B cell (primary cell): ENCODE measurements around the gene TRPC4AP. TPM values are rescaled to one million over a fixed set of nuclear protein-coding genes. Genes with fewer than 3 reads are reported as not detected.

ENCODE experiments used
- ATAC-seq: fragments of 200-7000 bp; cut with Tn5 transposase; one replicate; pipeline ENCODE4 v1.10.0; 2021; ENCODE audit warnings: low read depth, mild to moderate bottlenecking, moderate number of reproducible peaks, moderate library complexity
- CTCF ChIA-PET: fragments of 350-600 bp; sonication (Branson Sonifier 250); formaldehyde crosslinking; loops from one replicate; lab custom pipeline; 2021; ENCODE audit warnings: antibody characterized with exemption, inconsistent platforms; lab: Charles Lee
- POLR2A ChIA-PET: fragments of 350-600 bp; sonication (Branson Sonifier 250); formaldehyde crosslinking; loops from one replicate; lab custom pipeline; 2021; ENCODE audit warnings: antibody characterized with exemption; lab: Charles Lee
- DNase-seq: peaks from one replicate; pipeline ENCODE4 v3.0.0; 2013
- H2AFZ ChIP-seq: 2 replicates; pipeline ENCODE4 v1.6.1; 2012; ENCODE audit warnings: mild to moderate bottlenecking, low read depth, low read length; ENCODE audit not compliant: insufficient read depth, poor library complexity, severe bottlenecking
- H3K27ac ChIP-seq, 2 donors: 1 replicate in 1 of 2; 2 replicates in 1 of 2; pipeline ENCODE4 v1.5.1; 2012 to 2013; ENCODE audit warnings: low read length in 2 of 2, mild to moderate bottlenecking in 2 of 2, moderate library complexity in 1 of 2
- H3K27me3 ChIP-seq, 4 experiments: fragments of 200-600 bp in 1 of 4; sonication (generic) in 1 of 4; replicated peaks in 1 of 4; 1 replicate in 2 of 4; 2 replicates in 2 of 4; pipeline versions ENCODE4 v1.6.1 to v1.7.0; 2013 to 2016; ENCODE audit warnings: low read length in 3 of 4, mild to moderate bottlenecking in 2 of 4, mixed read lengths in 1 of 4, moderate library complexity in 1 of 4; ENCODE audit not compliant: insufficient read depth in 4 of 4, control insufficient read depth in 3 of 4; ENCODE audit errors: control extremely low read depth in 1 of 4
- H3K36me3 ChIP-seq, 2 experiments: replicated peaks in 1 of 2; 1 replicate in 1 of 2; 2 replicates in 1 of 2; pipeline versions ENCODE4 v1.6.1 to v1.7.1; 2013; ENCODE audit warnings: low read length in 1 of 2; ENCODE audit not compliant: insufficient read depth in 2 of 2, control insufficient read depth in 1 of 2; ENCODE audit errors: control extremely low read depth in 1 of 2, extremely low read depth in 1 of 2
- H3K4me1 ChIP-seq, 2 donors: fragments of 200-600 bp in 1 of 2; sonication (generic) in 1 of 2; 1 replicate in 1 of 2; 2 replicates in 1 of 2; pipeline versions ENCODE4 v1.5.1 to v1.6.1; 2013 to 2017; ENCODE audit warnings: low read length in 2 of 2; ENCODE audit not compliant: control insufficient read depth in 2 of 2, insufficient read depth in 2 of 2
- H3K4me2 ChIP-seq: replicated peaks from 2 replicates; pipeline ENCODE3; 2012; ENCODE audit warnings: mild to moderate bottlenecking, low read depth, low read length; ENCODE audit not compliant: poor library complexity, severe bottlenecking
- H3K4me3 ChIP-seq, 5 experiments: fragments of 200-600 bp in 1 of 5; sonication (generic) in 1 of 5; 1 replicate in 3 of 5; 2 replicates in 2 of 5; pipeline versions ENCODE4 v1.5.1 to v1.7.0; 2011 to 2016; ENCODE audit warnings: low read length in 4 of 5, mild to moderate bottlenecking in 4 of 5, low read depth in 2 of 5, control low read depth in 1 of 5, moderate library complexity in 1 of 5; ENCODE audit not compliant: insufficient read depth in 1 of 5; ENCODE audit errors: control extremely low read depth in 1 of 5, extremely low read depth in 1 of 5
- H3K79me2 ChIP-seq: fragments of 200-600 bp; sonication (generic); one replicate; pipeline ENCODE4 v1.6.0; 2016; ENCODE audit warnings: low read length; ENCODE audit not compliant: control insufficient read depth, insufficient read depth
- H3K9ac ChIP-seq: fragments of 200-600 bp; sonication (generic); 2 replicates; pipeline ENCODE4 v1.6.1; 2017; ENCODE audit warnings: mild to moderate bottlenecking, low read length, moderate library complexity
- H3K9me3 ChIP-seq, 3 donors: one replicate each; pipeline versions ENCODE4 v1.6.1 to v1.7.1; 2013; ENCODE audit warnings: low read length in 2 of 3; ENCODE audit not compliant: control insufficient read depth in 2 of 3, insufficient read depth in 1 of 3; ENCODE audit errors: control extremely low read depth in 1 of 3
- H4K20me1 ChIP-seq: 2 replicates; pipeline ENCODE4 v1.6.0; 2012; ENCODE audit warnings: mild to moderate bottlenecking, low read length; ENCODE audit not compliant: insufficient read depth, control insufficient read depth, poor library complexity, severe bottlenecking
- H3K27ac Mint-ChIP-seq: one replicate; pipeline ENCODE4 v1.8.0; 2021; ENCODE audit warnings: mixed read lengths
- H3K27me3 Mint-ChIP-seq: one replicate; pipeline ENCODE4 v1.8.0; 2021; ENCODE audit warnings: mixed read lengths
- H3K4me1 Mint-ChIP-seq: one replicate; pipeline ENCODE4 v1.8.0; 2021; ENCODE audit warnings: mixed read lengths
- H3K4me3 Mint-ChIP-seq: one replicate; pipeline ENCODE4 v1.8.0; 2021; ENCODE audit warnings: mixed read lengths
- H3K9me3 Mint-ChIP-seq: one replicate; pipeline ENCODE4 v1.8.0; 2022; ENCODE audit warnings: mixed read lengths; ENCODE audit not compliant: insufficient read depth
- EZH2 ChIP-seq: IDR thresholded peaks from 2 replicates; pipeline ENCODE4 v1.6.1; 2012; ENCODE audit warnings: borderline replicate concordance, low read depth, mild to moderate bottlenecking, moderate library complexity, low read length; ENCODE audit not compliant: insufficient read depth, poor library complexity, severe bottlenecking
- WGBS: methylation state at CpG from one replicate; pipeline ENCODE4 v1.1.5; 2013; ENCODE audit warnings: missing lambda C conversion rate; ENCODE audit not compliant: insufficient coverage; 5-methylcytosine and 5-hydroxymethylcytosine counted together
- intact Hi-C: fragments of 100-400 bp; cut with micrococcal nuclease; formaldehyde crosslinking; loops from one replicate; pipeline ENCODE4 v1.10.0; 2022
- polyA plus RNA-seq: library from polyadenylated mRNA; depleted of rRNA; stranded (reverse); fragments of >200 nt; gene quantifications from 2 replicates; pipeline ENCODE4 v1.2.3, GENCODE V29; 2012
- total RNA-seq, 2 donors: library from RNA; stranded (reverse); fragments of 120-200 nt in 1 of 2; gene quantifications; 1 replicate in 1 of 2; 2 replicates in 1 of 2; pipeline versions ENCODE4 v1.2.3 to v1.2.4, GENCODE V29; 2013 to 2022
- TF ChIP-seq, protein P1 (sequence below): fragments of 200-600 bp; IDR thresholded peaks from one replicate; pipeline ENCODE4 v1.8.0; 2022; ENCODE audit warnings: antibody characterized with exemption, mild to moderate bottlenecking

TRPC4AP gene
- total and polyA plus RNA-seq, 2 donors (not counting 1 experiment from before 2014, with no cell fraction given): 62.5 to 73.2 TPM

DNA sequence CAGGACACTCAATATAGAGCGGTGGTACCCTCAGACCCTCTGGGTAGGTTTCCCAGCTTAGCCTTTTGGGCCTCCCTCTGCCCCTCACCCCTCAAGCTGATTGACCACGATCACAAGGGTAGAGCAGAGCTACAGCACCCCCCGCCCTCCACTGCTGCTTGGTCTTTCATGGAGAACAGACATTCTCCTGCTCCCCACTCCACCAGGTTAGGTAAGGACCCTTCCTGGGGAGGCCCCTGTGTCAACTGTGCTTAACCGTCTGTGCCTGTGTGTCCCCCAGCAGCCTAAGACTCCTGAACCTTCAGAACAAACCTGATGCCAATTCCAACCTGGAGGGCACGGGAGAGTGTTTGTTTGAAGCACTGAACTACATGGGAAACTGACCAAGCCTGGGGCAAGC, 125.2 kb downstream of the TRPC4AP start:
- ChIA-PET CTCF (no interaction called here), POLR2A (no interaction called here)
- Histone ChIP-seq H3K79me2 (no peaks in the 10 kb centered on the region), H3K36me3 (no peaks in the 10 kb centered on the region), H3K9ac (no peak overlapping the region), H3K9me3 (no peaks in the 10 kb centered on the region), H3K4me2 (no peak overlapping the region), H3K27me3 (no peaks in the 10 kb centered on the region), H3K27ac (no peak overlapping the region), H3K4me1 (no peaks in the 10 kb centered on the region), H4K20me1 (no peaks in the 10 kb centered on the region), H3K4me3 (no peak overlapping the region), H2AFZ (no peak overlapping the region)
- no peaks in the 10 kb centered on the region for H3K9me3 Mint-ChIP-seq
- WGBS: 94% methylated on average over 4 of the region's 5 CpGs
- intact Hi-C loops: no loop called here
- no peaks in the 10 kb centered on the region for H3K4me1 Mint-ChIP-seq
- DNase-seq (no peak), ATAC-seq (no peak)
- no peak overlapping the region for H3K27ac Mint-ChIP-seq
- H3K27me3 Mint-ChIP-seq: peaks cover 5% of the 10 kb centered on the region
- TF ChIP-seq EZH2: no peak
- TF ChIP-seq, protein P1, sequence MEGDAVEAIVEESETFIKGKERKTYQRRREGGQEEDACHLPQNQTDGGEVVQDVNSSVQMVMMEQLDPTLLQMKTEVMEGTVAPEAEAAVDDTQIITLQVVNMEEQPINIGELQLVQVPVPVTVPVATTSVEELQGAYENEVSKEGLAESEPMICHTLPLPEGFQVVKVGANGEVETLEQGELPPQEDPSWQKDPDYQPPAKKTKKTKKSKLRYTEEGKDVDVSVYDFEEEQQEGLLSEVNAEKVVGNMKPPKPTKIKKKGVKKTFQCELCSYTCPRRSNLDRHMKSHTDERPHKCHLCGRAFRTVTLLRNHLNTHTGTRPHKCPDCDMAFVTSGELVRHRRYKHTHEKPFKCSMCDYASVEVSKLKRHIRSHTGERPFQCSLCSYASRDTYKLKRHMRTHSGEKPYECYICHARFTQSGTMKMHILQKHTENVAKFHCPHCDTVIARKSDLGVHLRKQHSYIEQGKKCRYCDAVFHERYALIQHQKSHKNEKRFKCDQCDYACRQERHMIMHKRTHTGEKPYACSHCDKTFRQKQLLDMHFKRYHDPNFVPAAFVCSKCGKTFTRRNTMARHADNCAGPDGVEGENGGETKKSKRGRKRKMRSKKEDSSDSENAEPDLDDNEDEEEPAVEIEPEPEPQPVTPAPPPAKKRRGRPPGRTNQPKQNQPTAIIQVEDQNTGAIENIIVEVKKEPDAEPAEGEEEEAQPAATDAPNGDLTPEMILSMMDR: no peak
- H3K4me3 Mint-ChIP-seq: no peak overlapping the region

DNA sequence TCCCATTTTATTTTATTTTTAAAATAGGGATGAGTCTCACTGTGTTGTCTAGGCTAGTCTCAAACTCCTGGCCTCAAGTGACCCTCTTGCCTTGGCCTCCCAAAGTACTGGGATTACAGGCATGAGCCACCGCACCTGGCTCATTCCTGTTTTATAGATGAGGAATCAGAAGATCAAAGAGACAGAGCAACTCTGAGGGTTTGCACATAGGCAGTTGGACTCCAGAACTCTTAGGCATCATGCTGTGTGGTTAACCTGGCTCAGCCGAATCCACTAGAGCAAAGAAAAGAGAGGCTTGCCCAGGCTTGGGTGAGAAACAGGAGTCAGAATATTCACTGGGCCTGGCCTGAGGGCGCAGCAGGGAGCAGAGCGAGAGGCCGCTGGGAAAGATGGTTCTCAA, 127.6 kb downstream of the TRPC4AP start:
- no peak overlapping the region for H3K27ac ChIP-seq
- H3K4me1 Mint-ChIP-seq: peaks cover 1% of the 10 kb centered on the region
- ChIA-PET CTCF (no interaction called here), POLR2A (no interaction called here)
- no peak overlapping the region for H3K4me3 ChIP-seq
- no peak overlapping the region for H3K4me3 Mint-ChIP-seq
- H3K27ac Mint-ChIP-seq: no peak overlapping the region
- H3K4me1 ChIP-seq: no peaks in the 10 kb centered on the region
- H3K27me3 ChIP-seq: no peaks in the 10 kb centered on the region
- H3K9me3 ChIP-seq: no peaks in the 10 kb centered on the region
- H3K4me2 ChIP-seq: no peak overlapping the region
- no peak overlapping the region for H2AFZ ChIP-seq
- H3K9me3 Mint-ChIP-seq: no peaks in the 10 kb centered on the region
- no peaks in the 10 kb centered on the region for H3K79me2 ChIP-seq
- intact Hi-C loops: no loop called here
- H4K20me1 ChIP-seq: no peaks in the 10 kb centered on the region
- ATAC-seq (no peak), DNase-seq (no peak)
- H3K9ac ChIP-seq: no peak overlapping the region
- peaks cover 5% of the 10 kb centered on the region for H3K27me3 Mint-ChIP-seq
- WGBS: 98% methylated on average over 5 of the region's 5 CpGs
- H3K36me3 ChIP-seq: no peaks in the 10 kb centered on the region
- no peak for TF ChIP-seq EZH2
- TF ChIP-seq, protein P1: no peak
